ENCODE measurements around the gene SMIM24. TPM values are rescaled to one million over a fixed set of nuclear protein-coding genes. Genes with fewer than 3 reads are reported as not detected.

Gene SMIM24
- polyA plus RNA-seq, 3 donors from 2014 or later: 1.5 to 2.1 TPM; not detected in 1

Other genes starting within 250 kb of the SMIM24 start
- gene NFIC, start 113.9 kb downstream of the SMIM24 start, polyA plus RNA-seq: 10 to 100 TPM in 1 of 3 donors, 1 to 10 TPM in 1, not detected in 1; 2.8 to 13.3 TPM
- gene SMIM44, start 2.9 kb upstream of the SMIM24 start, polyA plus RNA-seq: not detected
- 10 to 100 TPM in 1 of 3 donors, 1 to 10 TPM in 2; 6.8 to 18.4 (median 9.1) TPM for gene DOHH, start 20.1 kb upstream of the SMIM24 start, polyA plus RNA-seq
- gene FZR1, start 25.8 kb upstream of the SMIM24 start, polyA plus RNA-seq: 10 to 100 TPM in 1 of 3 donors, 1 to 10 TPM in 2; 6.8 to 14.2 (median 9.7) TPM
- gene TEKTIP1, start 58.6 kb upstream of the SMIM24 start, polyA plus RNA-seq: not detected
- 10 to 100 TPM; 17.1 to 26.9 (median 25.6) TPM for gene MFSD12, start 77.1 kb upstream of the SMIM24 start, polyA plus RNA-seq
- gene HMG20B, start 92.4 kb upstream of the SMIM24 start, polyA plus RNA-seq: 10 to 100 TPM; 42.9 to 74.8 (median 60.1) TPM
- gene GIPC3, start 105.0 kb upstream of the SMIM24 start, polyA plus RNA-seq: under 1 TPM in 2 of 3 donors, not detected in 1; 0.04 to 0.95 TPM
- gene TBXA2R, start 126.3 kb upstream of the SMIM24 start, polyA plus RNA-seq: 1 to 10 TPM; 3.1 to 9.5 (median 3.1) TPM
- gene CACTIN, start 146.3 kb upstream of the SMIM24 start, polyA plus RNA-seq: 10 to 100 TPM in 1 of 3 donors, 1 to 10 TPM in 2; 1.4 to 18.0 (median 5.6) TPM
- 10 to 100 TPM in 1 of 3 donors, 1 to 10 TPM in 1, not detected in 1; 4.3 to 25.7 TPM for gene PIP5K1C, start 219.9 kb upstream of the SMIM24 start, polyA plus RNA-seq
- gene TJP3, start 227.9 kb upstream of the SMIM24 start, polyA plus RNA-seq: under 1 TPM in 1 of 3 donors, not detected in 2; 0.34 TPM

All from immature natural killer cell (primary cell).